ENCODE data around the gene PKN3. TPM values are rescaled to one million over a fixed set of nuclear protein-coding genes. Genes with fewer than 3 reads are reported as not detected.

PKN3 gene
- total RNA-seq, 1 donor from 2014 or later: 11.7 TPM

GRCh38 chr9:128728298-128728697 lies 26.0 kb downstream of the PKN3 start:
- Mint-ChIP-seq H3K4me1 (ENCODE audit: unreplicated experiment) (peaks cover 19% of the 10 kb centered on the region), H3K4me3 (no peak overlapping the region), H3K27ac (no peak overlapping the region), H3K9me3 (no peaks in the 10 kb centered on the region), H3K27me3 (no peaks in the 10 kb centered on the region), H3K36me3 (peaks cover 5% of the 10 kb centered on the region)
- TF ChIP-seq CTCF (conservative IDR thresholded peaks at IDR 0.05): no peak
- DNase-seq (ENCODE audit: extremely low spot score, unreplicated experiment): no peak

GRCh38 chr9:128729302-128729701 lies 27.0 kb downstream of the PKN3 start:
- no peaks in the 10 kb centered on the region for H3K27me3 Mint-ChIP-seq
- H3K9me3 Mint-ChIP-seq: no peaks in the 10 kb centered on the region
- no peak for DNase-seq (ENCODE audit: extremely low spot score, unreplicated experiment)
- no peak for TF ChIP-seq CTCF (conservative IDR thresholded peaks at IDR 0.05)
- peaks cover 5% of the 10 kb centered on the region for H3K36me3 Mint-ChIP-seq
- no peak overlapping the region for H3K4me3 Mint-ChIP-seq
- H3K4me1 Mint-ChIP-seq (ENCODE audit: unreplicated experiment): peaks cover 17% of the 10 kb centered on the region
- no peak overlapping the region for H3K27ac Mint-ChIP-seq

- no peak for DNase-seq (ENCODE audit: extremely low spot score, unreplicated experiment)
- Mint-ChIP-seq H3K4me1 (ENCODE audit: unreplicated experiment) (peaks cover 14% of the 10 kb centered on the region), H3K4me3 (no peak overlapping the region), H3K9me3 (no peaks in the 10 kb centered on the region), H3K27me3 (no peaks in the 10 kb centered on the region), H3K27ac (no peak overlapping the region), H3K36me3 (peaks cover 5% of the 10 kb centered on the region)
- TF ChIP-seq CTCF (conservative IDR thresholded peaks at IDR 0.05): no peak
Observed at GRCh38 chr9:128729766-128730517, 27.6 kb downstream of the PKN3 start.

GRCh38 chr9:128731093-128731492 lies 28.8 kb downstream of the PKN3 start:
- Mint-ChIP-seq H3K36me3 (peaks cover 9% of the 10 kb centered on the region), H3K9me3 (no peaks in the 10 kb centered on the region), H3K4me3 (no peak overlapping the region), H3K27me3 (no peaks in the 10 kb centered on the region), H3K4me1 (ENCODE audit: unreplicated experiment) (peaks cover 6% of the 10 kb centered on the region), H3K27ac (no peak overlapping the region)
- TF ChIP-seq CTCF (conservative IDR thresholded peaks at IDR 0.05): no peak
- DNase-seq (ENCODE audit: extremely low spot score, unreplicated experiment): no peak

GRCh38 chr9:128731691-128732090 lies 29.4 kb downstream of the PKN3 start:
- no peaks in the 10 kb centered on the region for H3K9me3 Mint-ChIP-seq
- no peak for DNase-seq (ENCODE audit: extremely low spot score, unreplicated experiment)
- no peak overlapping the region for H3K4me3 Mint-ChIP-seq
- TF ChIP-seq CTCF (conservative IDR thresholded peaks at IDR 0.05): no peak
- H3K4me1 Mint-ChIP-seq (ENCODE audit: unreplicated experiment): peaks cover 4% of the 10 kb centered on the region
- peaks cover 9% of the 10 kb centered on the region for H3K36me3 Mint-ChIP-seq
- no peak overlapping the region for H3K27ac Mint-ChIP-seq
- H3K27me3 Mint-ChIP-seq: no peaks in the 10 kb centered on the region

All from type B pancreatic cell (in vitro differentiated cells).